Measurements from ENCODE around the gene KMT2E.

Gene KMT2E

GRCh38 chr7:105088456-105088855 lies 74.5 kb downstream of the KMT2E start:
- no peak for DNase-seq

- DNase-seq = no peak
These were observed 81.0 kb downstream of the KMT2E start for GRCh38 chr7:105094966-105095365.

DNA sequence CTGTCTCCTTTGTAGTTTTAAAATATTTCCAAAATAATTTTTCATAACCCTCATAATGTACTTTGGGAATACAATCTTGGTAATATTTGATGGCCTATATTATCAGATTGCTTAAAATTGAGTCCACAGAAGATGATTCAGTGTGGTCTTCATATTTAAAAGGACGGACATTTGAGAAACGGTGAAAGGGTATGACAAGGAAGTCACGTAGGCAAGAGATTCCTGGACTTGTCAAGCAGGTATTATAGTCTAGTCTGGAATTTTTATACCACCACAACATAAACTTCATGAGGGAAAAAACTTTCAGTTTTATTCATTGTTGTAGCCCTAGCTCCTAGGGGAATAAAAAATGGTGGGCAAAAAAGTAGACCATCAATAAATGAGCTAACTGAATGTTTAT lies 82.3 kb downstream of the KMT2E start:
- DNase-seq = no peak

DNA sequence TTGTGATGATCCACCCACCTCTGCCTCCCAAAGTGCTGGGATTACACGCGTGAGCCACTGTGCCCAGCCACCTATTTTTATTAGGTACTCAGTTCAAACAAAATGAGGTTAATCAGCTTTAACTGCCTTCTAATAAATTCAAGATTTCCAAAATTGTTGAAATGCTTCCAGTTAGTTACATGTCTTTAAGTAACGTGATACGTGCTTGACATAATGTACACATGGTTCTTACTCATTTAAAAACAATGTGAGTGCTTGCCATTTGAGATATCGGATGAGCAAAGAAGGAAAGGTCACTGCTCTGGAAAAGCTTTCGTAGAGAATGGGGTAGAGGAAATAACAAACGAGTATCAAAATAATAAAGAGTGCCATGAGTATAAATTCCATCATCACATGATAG lies 83.6 kb downstream of the KMT2E start:
- DNase-seq = no peak

- no peak for DNase-seq
These were observed 85.0 kb downstream of the KMT2E start for GRCh38 chr7:105098863-105099515.

DNA sequence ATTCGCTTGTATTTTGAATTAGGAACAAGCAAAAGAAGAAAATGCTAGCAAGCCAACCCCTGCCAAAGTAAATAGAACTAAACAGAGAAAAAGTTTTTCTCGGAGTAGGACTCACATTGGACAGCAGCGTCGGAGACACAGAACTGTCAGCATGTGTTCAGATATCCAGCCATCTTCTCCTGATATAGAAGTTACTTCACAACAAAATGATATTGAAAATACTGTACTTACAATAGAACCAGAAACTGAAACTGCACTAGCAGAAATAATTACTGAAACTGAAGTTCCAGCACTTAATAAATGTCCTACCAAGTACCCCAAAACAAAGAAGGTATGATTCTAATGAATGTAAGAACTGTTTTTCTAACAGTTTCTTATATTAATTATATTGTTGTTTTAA lies 87.9 kb downstream of the KMT2E start:
- no peak for DNase-seq

DNA sequence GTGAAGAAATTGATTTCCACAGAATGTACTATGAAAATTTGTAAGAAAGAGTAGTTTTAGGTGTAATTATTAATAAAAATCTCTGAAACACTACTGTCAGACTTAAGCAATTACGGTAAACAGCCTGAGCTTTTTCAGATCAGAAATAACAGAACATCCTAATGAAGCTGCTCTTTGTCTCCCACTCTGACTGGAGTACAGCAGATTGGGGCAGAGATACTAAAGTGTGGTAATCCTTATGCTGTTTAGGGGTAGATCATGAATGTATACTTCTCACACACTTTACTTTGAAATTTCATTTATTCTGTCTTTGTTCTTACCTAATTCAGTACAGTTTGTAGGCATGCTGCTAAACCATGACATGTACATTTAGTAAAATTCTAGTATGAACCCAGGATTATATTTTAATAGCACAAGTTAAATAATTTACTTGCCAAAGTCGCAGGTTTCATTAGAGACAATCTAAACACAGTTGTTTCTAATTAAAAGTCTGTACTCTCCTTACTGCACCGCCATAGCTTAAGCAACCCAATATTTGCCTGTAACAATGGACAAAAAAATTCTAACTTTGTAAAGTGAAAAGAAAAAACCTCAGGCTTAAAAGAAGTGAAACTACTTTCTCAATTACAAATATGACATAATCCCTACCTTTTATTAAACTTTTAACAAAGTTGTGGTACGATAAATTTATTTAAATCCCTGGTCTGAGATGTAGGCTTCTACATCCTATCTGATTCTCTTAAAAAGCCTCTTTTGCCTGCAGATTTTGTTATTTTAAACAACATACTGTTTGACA lies 88.8 kb downstream of the KMT2E start:
- DNase-seq = no peak

- DNase-seq = no peak
These were observed 91.6 kb downstream of the KMT2E start for GRCh38 chr7:105105579-105105978.

DNA sequence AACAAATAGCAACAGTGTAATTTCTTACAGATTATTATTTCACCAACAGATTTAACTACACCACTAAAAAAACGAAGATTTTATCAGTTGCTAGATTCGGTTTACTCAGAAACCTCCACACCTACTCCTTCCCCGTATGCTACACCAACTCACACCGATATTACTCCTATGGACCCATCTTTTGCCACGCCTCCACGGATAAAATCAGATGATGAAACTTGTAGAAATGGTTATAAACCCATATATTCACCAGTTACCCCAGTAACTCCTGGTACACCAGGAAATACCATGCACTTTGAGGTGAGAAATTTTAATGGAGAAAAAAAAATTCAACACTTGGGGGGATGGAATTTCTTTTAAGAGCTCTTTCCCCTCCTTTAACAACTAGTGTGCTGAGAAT lies 92.5 kb downstream of the KMT2E start:
- DNase-seq = no peak

DNA sequence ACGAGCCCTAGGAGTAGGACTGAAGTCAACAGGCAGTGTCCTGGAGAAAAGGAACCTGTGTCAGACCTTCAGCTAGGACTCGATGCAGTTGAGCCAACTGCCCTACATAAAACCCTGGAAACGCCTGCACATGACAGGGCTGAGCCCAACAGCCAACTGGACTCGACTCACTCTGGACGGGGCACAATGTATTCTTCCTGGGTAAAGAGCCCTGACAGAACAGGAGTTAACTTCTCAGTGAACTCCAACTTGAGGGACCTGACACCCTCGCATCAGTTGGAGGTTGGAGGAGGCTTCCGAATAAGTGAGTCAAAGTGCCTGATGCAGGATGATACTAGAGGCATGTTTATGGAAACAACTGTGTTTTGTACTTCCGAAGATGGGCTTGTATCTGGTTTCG lies 93.5 kb downstream of the KMT2E start:
- DNase-seq = no peak

DNA sequence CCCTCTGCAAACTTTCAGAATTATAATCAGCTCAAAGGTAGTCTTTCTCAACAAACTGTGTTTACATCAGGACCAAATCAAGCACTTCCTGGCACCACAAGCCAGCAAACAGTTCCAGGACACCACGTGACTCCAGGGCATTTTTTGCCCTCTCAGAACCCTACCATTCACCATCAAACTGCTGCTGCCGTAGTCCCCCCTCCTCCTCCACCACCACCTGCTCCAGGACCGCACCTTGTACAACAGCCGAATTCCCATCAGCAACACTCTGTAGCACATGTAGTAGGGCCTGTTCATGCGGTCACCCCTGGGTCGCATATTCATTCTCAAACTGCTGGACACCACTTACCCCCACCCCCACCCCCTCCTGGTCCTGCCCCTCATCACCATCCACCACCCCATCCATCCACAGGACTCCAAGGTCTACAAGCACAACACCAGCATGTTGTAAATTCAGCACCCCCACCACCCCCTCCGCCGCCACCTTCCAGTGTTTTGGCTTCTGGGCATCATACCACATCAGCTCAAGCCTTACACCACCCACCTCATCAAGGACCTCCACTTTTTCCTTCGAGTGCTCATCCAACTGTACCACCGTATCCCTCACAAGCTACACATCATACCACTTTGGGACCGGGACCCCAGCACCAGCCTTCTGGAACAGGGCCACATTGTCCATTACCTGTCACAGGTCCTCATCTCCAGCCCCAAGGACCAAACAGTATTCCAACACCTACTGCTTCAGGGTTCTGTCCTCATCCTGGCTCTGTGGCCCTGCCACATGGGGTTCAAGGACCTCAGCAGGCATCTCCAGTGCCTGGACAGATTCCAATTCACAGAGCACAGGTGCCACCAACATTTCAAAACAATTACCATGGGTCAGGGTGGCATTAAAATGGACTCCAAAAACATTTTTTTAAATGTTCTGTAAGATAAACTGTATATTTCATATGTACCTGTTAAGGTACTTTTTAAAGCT lies 98.7 kb downstream of the KMT2E start:
- no peak for DNase-seq

- no peak for DNase-seq
These were observed 104.9 kb downstream of the KMT2E start for GRCh38 chr7:105118612-105119600.

DNA sequence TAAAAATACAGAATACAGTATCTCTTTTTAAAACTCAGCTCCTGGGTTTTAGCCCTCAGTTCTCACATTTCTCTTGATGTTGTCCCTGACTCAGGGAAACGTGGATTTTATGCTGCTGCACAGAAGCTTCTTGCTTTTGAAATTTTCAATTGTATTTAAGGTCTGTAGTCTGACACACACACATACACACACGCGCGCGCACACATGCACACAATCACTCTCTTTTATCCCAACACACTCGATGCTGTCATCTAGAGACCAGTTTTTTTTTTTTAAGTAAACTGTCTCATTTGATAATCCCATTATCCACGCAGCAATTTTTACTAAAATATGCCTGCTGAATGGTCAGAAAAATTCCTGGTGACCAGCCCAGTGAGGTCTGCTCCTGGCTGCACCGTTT lies 108.6 kb downstream of the KMT2E start:
- no peak for DNase-seq

DNA sequence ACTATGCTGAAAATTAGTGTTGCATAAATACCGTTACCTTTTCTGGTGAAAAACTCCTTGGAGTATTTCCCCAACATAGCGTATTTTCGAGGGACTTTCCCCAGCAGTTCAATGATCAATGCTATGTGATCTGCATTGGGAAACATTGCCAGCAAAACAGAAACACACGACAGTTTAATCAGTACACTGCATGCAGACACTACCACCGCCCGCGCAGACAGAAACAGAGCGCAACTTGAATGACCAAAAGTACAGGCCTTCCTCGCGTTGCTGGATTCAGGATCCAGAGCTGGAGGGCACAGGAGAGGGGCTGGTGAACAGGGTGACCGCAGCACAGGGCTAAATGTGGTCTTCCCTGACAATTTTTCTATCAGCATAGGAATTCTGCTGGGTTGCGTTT lies 111.7 kb downstream of the KMT2E start:
- DNase-seq = no peak

- DNase-seq = no peak
These were observed 112.5 kb downstream of the KMT2E start for GRCh38 chr7:105126436-105126975.

DNA sequence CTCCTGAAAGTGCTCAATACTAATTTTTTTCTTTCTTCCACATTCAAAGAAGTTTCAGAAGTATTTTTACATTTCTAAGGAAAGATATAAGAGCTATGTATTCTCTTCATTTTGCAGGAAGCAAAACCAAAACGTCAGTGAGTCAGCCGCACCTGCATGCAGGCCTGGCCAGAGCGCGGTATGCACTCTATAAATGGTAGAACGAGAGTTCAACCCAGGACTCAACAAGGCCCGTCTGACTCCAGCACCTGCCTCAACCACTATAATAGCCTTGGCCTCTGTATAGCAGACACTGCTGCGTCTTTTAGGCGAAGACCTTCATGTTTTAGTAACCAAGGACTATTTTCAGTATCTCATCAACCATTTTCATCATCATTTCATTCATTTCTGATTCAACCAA lies 113.2 kb downstream of the KMT2E start:
- DNase-seq = no peak

DNA sequence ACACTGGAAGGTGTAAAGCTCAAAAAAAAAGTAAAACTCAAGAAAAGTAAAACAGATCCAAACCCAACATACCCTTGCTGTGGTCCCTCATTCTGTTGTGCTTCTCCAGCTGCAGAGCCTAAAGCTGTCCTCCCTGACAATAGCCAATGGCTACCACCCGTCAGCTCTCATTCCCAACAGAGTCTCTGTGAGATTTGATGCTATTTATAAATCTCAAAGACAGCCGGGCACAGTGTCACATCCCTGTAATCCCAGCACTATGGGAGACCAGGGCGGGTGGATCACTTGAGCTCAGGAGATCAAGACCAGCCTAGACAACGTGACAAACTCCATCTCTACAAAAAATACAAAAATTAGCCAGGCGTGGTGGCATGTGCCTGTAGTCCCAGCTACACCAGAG lies 116.0 kb downstream of the KMT2E start:
- no peak for DNase-seq

- DNase-seq = no peak
These were observed 116.6 kb downstream of the KMT2E start for GRCh38 chr7:105130580-105130979.

DNA sequence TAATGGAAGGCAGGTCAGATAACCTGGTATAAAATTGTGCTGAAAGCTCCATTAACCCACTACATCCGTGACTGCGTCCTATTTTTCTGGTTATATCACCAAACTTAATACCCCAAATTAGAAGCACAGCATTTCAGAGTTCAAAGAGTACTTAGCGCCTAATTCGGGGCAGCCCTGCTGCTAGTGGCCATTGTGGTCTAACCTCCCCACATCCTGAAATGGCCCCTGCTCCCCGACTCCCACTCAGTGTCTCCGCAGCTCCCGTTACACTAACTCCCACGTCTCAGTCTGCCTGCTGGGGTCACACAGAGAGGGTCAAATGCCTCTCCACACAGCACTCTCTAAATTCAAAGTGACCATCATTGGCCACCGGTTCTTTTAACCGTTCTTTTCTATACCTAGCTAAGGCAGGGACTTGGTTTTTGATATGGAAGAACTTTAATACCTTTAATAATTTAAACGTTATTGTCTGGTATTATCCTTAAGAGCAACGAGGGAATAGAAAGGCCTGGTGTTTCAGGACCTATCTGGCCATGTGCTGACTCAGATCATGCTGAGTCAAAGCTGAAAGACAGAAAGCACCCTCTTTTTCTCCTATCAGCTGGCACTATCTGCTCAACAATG lies 117.1 kb downstream of the KMT2E start:
- no peak for DNase-seq

DNA sequence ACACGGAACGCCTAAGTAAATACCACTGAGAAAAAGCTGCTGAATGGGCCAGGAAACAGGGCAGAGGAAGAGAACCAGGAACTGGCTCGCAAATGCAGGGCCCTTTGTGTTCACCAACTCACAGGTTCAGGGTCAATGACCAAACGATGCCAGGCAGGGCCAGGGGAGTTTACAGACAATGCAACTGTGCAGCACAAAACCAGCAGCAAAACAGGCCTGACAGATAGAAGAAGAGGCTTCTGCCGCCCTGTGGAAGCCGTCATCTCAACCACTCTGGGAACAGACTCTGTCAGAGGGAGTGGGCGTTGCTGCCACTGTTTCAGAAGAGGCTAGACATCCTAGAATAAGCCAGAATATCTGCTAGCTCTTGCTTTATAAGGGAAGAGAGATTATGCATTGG lies 117.9 kb downstream of the KMT2E start:
- no peak for DNase-seq

- DNase-seq = no peak
These were observed 118.3 kb downstream of the KMT2E start for GRCh38 chr7:105132335-105132734.
